Gastrocnemius medialis (tissue), 4 donors: ENCODE results near the gene ENOPH1.

Experiments
- CTCF ChIP-seq, 5 experiments: fragments of 450-650 bp in 3 of 5; fragments of 200-600 bp in 2 of 5; sonication (generic) in 2 of 5; IDR thresholded peaks in 4 of 5; conservative IDR thresholded peaks in 1 of 5; 1 replicate in 4 of 5; 2 replicates in 1 of 5; pipeline ENCODE4 v1.5.1; 2016 to 2019; ENCODE audit warnings: antibody characterized with exemption in 5 of 5, mild to moderate bottlenecking in 3 of 5, moderate library complexity in 3 of 5
- POLR2A ChIP-seq, 2 donors: fragments of 450-650 bp; IDR thresholded peaks; one replicate each; pipeline ENCODE4 v1.6.1; 2017; ENCODE audit warnings: antibody characterized with exemption in 2 of 2, mild to moderate bottlenecking in 2 of 2, moderate library complexity in 2 of 2

- TF ChIP-seq POLR2A (IDR thresholded peaks at IDR 0.05) (no peak), CTCF (IDR thresholded peaks at IDR 0.05 in 4 of 5, conservative IDR thresholded peaks at IDR 0.05 in 1 of 5) (no peak)
Measured at GRCh38 chr4:82423245-82424054, 6.9 kb upstream of the ENOPH1 start.
